PC-3 (cell line): Measurements from ENCODE around the gene TLE3. TPM values are rescaled to one million over a fixed set of nuclear protein-coding genes. Genes with fewer than 3 reads are reported as not detected.

Experiments
- ATAC-seq: fragments of 200-7000 bp; cut with Tn5 transposase; 2 replicates; pipeline ENCODE4 v1.9.1; 2020; ENCODE audit warnings: mild to moderate bottlenecking, moderate library complexity
- BruUV-seq: library from RNA; stranded (reverse); fragments of 400-500 nt; replicated peaks from 2 replicates; lab custom pipeline; 2021; lab: Mats Ljungman, UMichigan
- CTCF ChIA-PET: fragments of 300-600 bp; sonication (Branson Sonifier 250); formaldehyde crosslinking; loops from one replicate; lab custom pipeline; 2022; ENCODE audit warnings: antibody characterized with exemption; lab: Charles Lee
- POLR2A ChIA-PET: fragments of 300-600 bp; sonication (Branson Sonifier 250); formaldehyde crosslinking; loops from one replicate; lab custom pipeline; 2022; ENCODE audit warnings: antibody characterized with exemption; ENCODE audit not compliant: unreplicated experiment; lab: Charles Lee
- DNase-seq: peaks from one replicate; pipeline ENCODE4 v3.0.0-alpha.2; 2015
- H2AFZ ChIP-seq: fragments of 300-600 bp; sonication (generic); 2 replicates; pipeline ENCODE4 v1.6.0; 2016; ENCODE audit warnings: antibody characterized with exemption, low read length
- H3F3A ChIP-seq: fragments of 300-600 bp; sonication (generic); one replicate; pipeline ENCODE4 v1.6.0; 2017; ENCODE audit warnings: antibody characterized with exemption, low read length, control low read depth, mild to moderate bottlenecking; ENCODE audit not compliant: unreplicated experiment
- H3K27ac ChIP-seq: fragments of 300-600 bp; sonication (generic); 2 replicates; pipeline ENCODE4 v1.5.1; 2016; ENCODE audit warnings: mild to moderate bottlenecking, low read length
- H3K27me3 ChIP-seq: fragments of 300-600 bp; sonication (generic); 2 replicates; pipeline ENCODE4 v1.6.1; 2016; ENCODE audit warnings: low read length, mixed read lengths
- H3K36me3 ChIP-seq: fragments of 300-600 bp; sonication (generic); 2 replicates; pipeline ENCODE4 v1.6.1; 2016; ENCODE audit warnings: low read depth, mixed run types, low read length, mixed read lengths
- H3K4me1 ChIP-seq: fragments of 300-600 bp; sonication (generic); 2 replicates; pipeline ENCODE4 v1.5.1; 2016; ENCODE audit warnings: low read length; ENCODE audit not compliant: insufficient read depth
- H3K4me2 ChIP-seq: fragments of 300-600 bp; sonication (generic); 2 replicates; pipeline ENCODE4 v1.6.0; 2016; ENCODE audit warnings: low read length
- H3K4me3 ChIP-seq: fragments of 300-600 bp; sonication (generic); 2 replicates; pipeline ENCODE4 v1.5.1; 2016; ENCODE audit warnings: mild to moderate bottlenecking, low read length, mixed read lengths
- H3K79me2 ChIP-seq: fragments of 300-600 bp; sonication (generic); 2 replicates; pipeline ENCODE4 v1.6.1; 2017; ENCODE audit warnings: low read length, mixed read lengths
- H3K9ac ChIP-seq: fragments of 300-600 bp; sonication (generic); 2 replicates; pipeline ENCODE4 v1.6.0; 2016; ENCODE audit warnings: mild to moderate bottlenecking, low read length
- H3K9me2 ChIP-seq: fragments of 300-600 bp; sonication (generic); replicated peaks from 2 replicates; pipeline ENCODE4 v1.6.1; 2016; ENCODE audit warnings: mixed run types, low read length, mixed read lengths
- H3K9me3 ChIP-seq: fragments of 300-600 bp; sonication (generic); 2 replicates; pipeline ENCODE4 v1.6.1; 2016; ENCODE audit warnings: low read length, mixed read lengths
- H4K20me1 ChIP-seq: fragments of 300-600 bp; sonication (generic); 2 replicates; pipeline ENCODE4 v1.6.1; 2016; ENCODE audit warnings: low read length, mixed read lengths
- EZH2 ChIP-seq: fragments of 300-600 bp; sonication (generic); IDR thresholded peaks from one replicate; pipeline ENCODE4 v1.6.1; 2017; ENCODE audit warnings: antibody characterized with exemption, mild to moderate bottlenecking, low read length; ENCODE audit not compliant: unreplicated experiment
- EZH2phosphoT487 ChIP-seq: fragments of 300-600 bp; sonication (generic); IDR thresholded peaks from 2 replicates; pipeline ENCODE4 v1.6.1; 2018; ENCODE audit warnings: mild to moderate bottlenecking, antibody characterized with exemption, low read length, borderline replicate concordance
- intact Hi-C: fragments of 100-400 bp; cut with micrococcal nuclease; formaldehyde crosslinking; loops from 2 replicates; pipeline ENCODE4 v1.9.0; 2023
- total RNA-seq: library from RNA; depleted of rRNA; stranded (reverse); fragments of >200 nt; gene quantifications from 2 replicates; pipeline ENCODE4 v1.2.3, GENCODE V29; 2014
- TF ChIP-seq, protein P1 (sequence below): fragments of 300-600 bp; sonication (generic); conservative IDR thresholded peaks from 2 replicates; pipeline ENCODE4 v1.5.1; 2017; ENCODE audit warnings: antibody characterized with exemption, low read depth, mild to moderate bottlenecking, low read length

Gene TLE3
- total RNA-seq, 1 experiment from 2014 or later = 72.5 TPM

GRCh38 chr15:70047386-70048197 lies 50.1 kb downstream of the TLE3 start:
- Histone ChIP-seq H3K27me3 (no peaks in the 10 kb centered on the region), H3K9me3 (no peaks in the 10 kb centered on the region), H2AFZ (no peak overlapping the region), H3K9me2 (no peaks in the 10 kb centered on the region), H4K20me1 (no peaks in the 10 kb centered on the region), H3F3A (no peaks in the 10 kb centered on the region), H3K4me3 (no peak overlapping the region), H3K36me3 (peaks cover 23% of the 10 kb centered on the region), H3K79me2 (no peaks in the 10 kb centered on the region), H3K27ac (no peak overlapping the region), H3K4me1 (0 out of 2 replicates have a peak, but pooled peaks cover 7% of the 10 kb centered on the region), H3K4me2 (no peak overlapping the region), H3K9ac (no peak overlapping the region)
- intact Hi-C loops = no loop called here
- ATAC-seq (no peak), DNase-seq (no peak)
- no TSS peak for BruUV-seq
- POLR2A ChIA-PET = interaction anchor here (0.7 kb wide), 1 partner anchor 1871 kb away, joined by 16 read pairs; no protein-coding TSS in a partner anchor
- CTCF ChIA-PET = no interaction called here
- TF ChIP-seq EZH2phosphoT487 = no peak
- TF ChIP-seq, protein P1, sequence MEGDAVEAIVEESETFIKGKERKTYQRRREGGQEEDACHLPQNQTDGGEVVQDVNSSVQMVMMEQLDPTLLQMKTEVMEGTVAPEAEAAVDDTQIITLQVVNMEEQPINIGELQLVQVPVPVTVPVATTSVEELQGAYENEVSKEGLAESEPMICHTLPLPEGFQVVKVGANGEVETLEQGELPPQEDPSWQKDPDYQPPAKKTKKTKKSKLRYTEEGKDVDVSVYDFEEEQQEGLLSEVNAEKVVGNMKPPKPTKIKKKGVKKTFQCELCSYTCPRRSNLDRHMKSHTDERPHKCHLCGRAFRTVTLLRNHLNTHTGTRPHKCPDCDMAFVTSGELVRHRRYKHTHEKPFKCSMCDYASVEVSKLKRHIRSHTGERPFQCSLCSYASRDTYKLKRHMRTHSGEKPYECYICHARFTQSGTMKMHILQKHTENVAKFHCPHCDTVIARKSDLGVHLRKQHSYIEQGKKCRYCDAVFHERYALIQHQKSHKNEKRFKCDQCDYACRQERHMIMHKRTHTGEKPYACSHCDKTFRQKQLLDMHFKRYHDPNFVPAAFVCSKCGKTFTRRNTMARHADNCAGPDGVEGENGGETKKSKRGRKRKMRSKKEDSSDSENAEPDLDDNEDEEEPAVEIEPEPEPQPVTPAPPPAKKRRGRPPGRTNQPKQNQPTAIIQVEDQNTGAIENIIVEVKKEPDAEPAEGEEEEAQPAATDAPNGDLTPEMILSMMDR = no peak
- TF ChIP-seq EZH2 = no peak

GRCh38 chr15:70046679-70047369 lies 50.9 kb downstream of the TLE3 start:
- Histone ChIP-seq H3F3A (no peaks in the 10 kb centered on the region), H3K36me3 (peaks cover 18% of the 10 kb centered on the region), H3K4me3 (no peak overlapping the region), H3K79me2 (no peaks in the 10 kb centered on the region), H3K27ac (no peak overlapping the region), H3K4me1 (0 out of 2 replicates have a peak, but pooled peaks cover 7% of the 10 kb centered on the region), H3K4me2 (no peak overlapping the region), H3K27me3 (no peaks in the 10 kb centered on the region), H4K20me1 (no peaks in the 10 kb centered on the region), H3K9ac (no peak overlapping the region), H3K9me2 (no peaks in the 10 kb centered on the region), H3K9me3 (no peaks in the 10 kb centered on the region), H2AFZ (no peak overlapping the region)
- ATAC-seq (no peak), DNase-seq (no peak)
- ChIA-PET CTCF (no interaction called here), POLR2A (interaction anchor here (0.7 kb wide), 1 partner anchor 1872 kb away, joined by 16 read pairs; no protein-coding TSS in a partner anchor)
- TF ChIP-seq, protein P1 = no peak
- no peak for TF ChIP-seq EZH2
- TF ChIP-seq EZH2phosphoT487 = no peak
- no TSS peak for BruUV-seq
- intact Hi-C loops = no loop called here
